Astrocyte of the cerebellum (primary cell): Measurements from ENCODE around the gene TMEM229B.

Experiments
- DNase-seq: peaks from one replicate; pipeline ENCODE4 v3.0.0-alpha.2; 2011; ENCODE audit warnings: low read depth
- H3K4me3 ChIP-seq: 2 replicates; pipeline ENCODE4 v1.5.1; 2011; ENCODE audit warnings: mild to moderate bottlenecking, low read depth, low read length, moderate library complexity
- CTCF ChIP-seq: IDR thresholded peaks from 2 replicates; pipeline ENCODE4 v1.5.1; 2012; ENCODE audit warnings: low read length, low read depth, moderate library complexity, mild to moderate bottlenecking; ENCODE audit errors: missing control alignments
- in situ Hi-C: cut with HindIII; loops from 2 replicates; pipeline ENCODE4 v1.10.0; 2017; ENCODE audit warnings: low sequenced_read_pairs

The TMEM229B gene

GRCh38 chr14:67529947-67530935 lies 41.7 kb upstream of the TMEM229B start:
- TF ChIP-seq CTCF: no peak
- H3K4me3 ChIP-seq: no peak overlapping the region
- in situ Hi-C loops: no loop called here
- DNase-seq: no peak

GRCh38 chr14:67528276-67528675 lies 39.8 kb upstream of the TMEM229B start:
- in situ Hi-C loops: no loop called here
- DNase-seq: no peak
- no peak for TF ChIP-seq CTCF
- no peak overlapping the region for H3K4me3 ChIP-seq

GRCh38 chr14:67527756-67528155 lies 39.2 kb upstream of the TMEM229B start:
- DNase-seq: no peak
- no peak for TF ChIP-seq CTCF
- in situ Hi-C loops: no loop called here
- no peak overlapping the region for H3K4me3 ChIP-seq

GRCh38 chr14:67526676-67527459 lies 38.3 kb upstream of the TMEM229B start:
- TF ChIP-seq CTCF: peak; percentile 82
- in situ Hi-C loops: no loop called here
- H3K4me3 ChIP-seq: no peak overlapping the region
- peak; percentile 26 for DNase-seq

GRCh38 chr14:67526181-67526580 lies 37.7 kb upstream of the TMEM229B start:
- in situ Hi-C loops: no loop called here
- no peak overlapping the region for H3K4me3 ChIP-seq
- no peak for DNase-seq
- TF ChIP-seq CTCF: no peak

GRCh38 chr14:67525389-67525788 lies 36.9 kb upstream of the TMEM229B start:
- in situ Hi-C loops: no loop called here
- DNase-seq: no peak
- H3K4me3 ChIP-seq: no peak overlapping the region
- TF ChIP-seq CTCF: no peak
